Measurements from ENCODE around the gene M1AP. TPM values are rescaled to one million over a fixed set of nuclear protein-coding genes. Genes with fewer than 3 reads are reported as not detected.
A peak's percentile ranks its signal among the peaks of the same experiment; 100 is the strongest.

M1AP gene
- total and polyA plus RNA-seq, 2 of the 4 experiments (the other 2 are of a cell fraction) = 0.03 TPM; not detected in 1

DNA sequence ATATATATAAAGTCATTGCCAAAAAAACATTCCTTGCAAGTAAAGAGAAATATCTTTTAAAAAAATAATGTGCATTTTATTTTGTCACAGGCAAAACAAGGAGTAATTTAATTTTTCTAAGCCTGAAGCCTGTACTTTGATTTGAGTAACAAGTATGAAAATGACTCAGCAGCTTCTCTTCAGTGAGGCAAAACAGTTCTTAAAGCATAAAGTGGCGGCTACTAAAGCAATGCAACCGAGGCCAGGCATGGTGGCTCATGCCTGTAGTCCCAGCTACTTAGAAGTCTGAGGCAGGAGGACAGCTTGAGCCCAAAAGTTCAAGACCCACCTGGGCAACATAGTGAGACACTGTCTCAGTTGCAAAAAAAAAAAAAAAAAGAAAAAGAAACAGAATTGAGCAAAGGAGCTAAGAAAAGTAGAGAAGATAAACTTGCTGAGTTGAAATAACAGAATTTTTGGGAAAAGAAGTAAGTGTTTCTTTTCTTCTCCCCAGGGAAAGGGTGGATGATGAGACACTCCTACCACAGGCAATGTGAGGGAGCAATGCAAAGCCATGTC is 64.0 kb downstream of the M1AP start:
- dilution Hi-C loops (cut with HindIII; ENCODE audit: low sequenced_read_pairs, unreplicated experiment) (no loop called here), in situ Hi-C loops (cut with MboI; ENCODE audit: low sequenced_read_pairs) (no loop called here), intact Hi-C loops (cut with micrococcal nuclease) (no loop called here)
- Histone ChIP-seq H4K91ac (ENCODE audit: insufficient read depth, low read depth, low read length) (peak overlapping the region; percentile 83), H3K4me1 (ENCODE audit: control insufficient read depth, insufficient read depth, low read length) (peaks cover 10% of the 10 kb centered on the region), H2BK15ac (ENCODE audit: low read depth, low read length) (peak overlapping the region; percentile 53; the same call in 2 of the 3 replicates), H3K14ac (replicated peaks; ENCODE audit: low read depth, low read length) (0 out of 2 replicates have a peak overlapping the region, but pooled peaks have one; percentile 2), H3K27me3 (ENCODE audit: control insufficient read depth, insufficient read depth, low read length) (no peaks in the 10 kb centered on the region; the same call in 1 of the 2 replicates), H2BK5ac (ENCODE audit: low read depth, low read length, poor library complexity, severe bottlenecking) (peak overlapping the region; percentile 77), H3K56ac (ENCODE audit: extremely low read depth, insufficient read depth, low read length) (no peak overlapping the region), H4K8ac (ENCODE audit: low read depth in 2 of 2, low read length in 2 of 2) (peak overlapping the region; percentile 23 to 42; a peak in 3 of 4 replicates), H3K4me3 (ENCODE audit: insufficient read depth, low read depth, low read length) (no peak overlapping the region), H2AK5ac (ENCODE audit: low read depth, low read length) (no peak overlapping the region; the same call in none of the 2 replicates), H3K9ac (ENCODE audit: low read depth, low read length) (peak overlapping the region; percentile 60), H3K18ac (ENCODE audit: low read depth, low read length) (peak overlapping the region; percentile 67), H3K79me1 (ENCODE audit: low read depth in 1 of 2, low read length in 2 of 2) (no peaks in the 10 kb centered on the region), H3K4me2 (ENCODE audit: low read depth, low read length) (no peak overlapping the region), H4K20me1 (ENCODE audit: insufficient read depth, low read length) (no peaks in the 10 kb centered on the region), H3K36me3 (ENCODE audit: control insufficient read depth, insufficient read depth, low read length) (no peaks in the 10 kb centered on the region), H3K23ac (ENCODE audit: low read depth, low read length) (no peak overlapping the region), H2AK9ac (replicated peaks; ENCODE audit: low read depth, low read length, poor library complexity) (no peak overlapping the region), H3K9me3 (ENCODE audit: control insufficient read depth, insufficient read depth, low read length) (no peaks in the 10 kb centered on the region), H3K27ac (ENCODE audit: insufficient read depth, low read length) (peak overlapping the region; percentile 97), H4K5ac (ENCODE audit: low read depth, low read length) (peak overlapping the region; percentile 44), H3K4ac (ENCODE audit: low read depth, low read length) (peak overlapping the region; percentile 47), H2BK120ac (ENCODE audit: low read depth, low read length) (peak overlapping the region; percentile 88), H2AFZ (replicated peaks; ENCODE audit: low read length, poor library complexity) (no peak overlapping the region), H3K9me1 (ENCODE audit: insufficient read depth, low read length) (peaks cover 7% of the 10 kb centered on the region), H2BK20ac (ENCODE audit: low read depth, low read length) (peak overlapping the region; percentile 73; the same call in 1 of the 2 replicates)
- peak; percentile 61 for ATAC-seq (ENCODE audit: low read depth)
- peak; percentile 61 for DNase-seq
- peak; percentile 34; the same call in 1 of the 2 replicates for TF ChIP-seq MAFK (IDR thresholded peaks at IDR 0.05; ENCODE audit: low read depth, low read length)
- TF ChIP-seq NFE2L2 (IDR thresholded peaks at IDR 0.05; ENCODE audit: low read depth, low read length) = peak; percentile 88
- TF ChIP-seq RFX5 (IDR thresholded peaks at IDR 0.05; ENCODE audit: low read depth, low read length) = no peak
- no peak for TF ChIP-seq RAD21 (IDR thresholded peaks at IDR 0.05; ENCODE audit: low read length)
- BruUV-seq (replicated peaks) = no TSS peak
- ChIA-PET POLR2A (ENCODE audit: unreplicated experiment) (interaction anchor here (1.2 kb wide), 1 partner anchor 30 kb away, joined by 19 read pairs; no protein-coding TSS in a partner anchor), CTCF (interaction anchor here (0.8 to 1.2 kb wide), 2 partner anchors 10 to 93 kb away, joined by 3 to 4 read pairs; no protein-coding TSS in a partner anchor)
- WGBS, 2 experiments (ENCODE audit: extremely low coverage in 2 of 2, insufficient read length in 1 of 2) = no CpG with 5 or more reads among the region's 2 CpGs
